HL-60 (cell line): Measurements from ENCODE around the gene CTNNA2.

ENCODE experiments used
- DNase-seq, 2 experiments: peaks; one replicate each; pipeline ENCODE4 v3.0.0-alpha.2; 2010 to 2020; ENCODE audit warnings: low read depth in 1 of 2, low spot score in 1 of 2
- H3K27ac ChIP-seq: fragments of 250-450 bp; sonication (Bioruptor Pico); replicated peaks from 2 replicates; pipeline ENCODE4 v1.5.1; 2020; ENCODE audit warnings: mild to moderate bottlenecking, moderate library complexity
- H3K27me3 ChIP-seq: fragments of 250-450 bp; sonication (Bioruptor Pico); 2 replicates; pipeline ENCODE4 v1.5.1; 2021; ENCODE audit warnings: mild to moderate bottlenecking, moderate library complexity; ENCODE audit not compliant: insufficient read depth, poor library complexity, severe bottlenecking
- H3K4me3 ChIP-seq: replicated peaks from 2 replicates; pipeline ENCODE4 v1.5.1; 2011; ENCODE audit warnings: mild to moderate bottlenecking, control low read depth, low read length; ENCODE audit not compliant: insufficient read depth
- CTCF ChIP-seq: IDR thresholded peaks from one replicate; pipeline ENCODE4 v1.5.1; 2011; ENCODE audit warnings: low read length, control low read depth, inconsistent platforms; ENCODE audit not compliant: insufficient read depth
- GABPA ChIP-seq: IDR thresholded peaks from 2 replicates; pipeline ENCODE4 v1.6.1; 2012; ENCODE audit warnings: low read depth
- POLR2AphosphoS5 ChIP-seq: IDR thresholded peaks from 2 replicates; pipeline ENCODE4 v1.6.1; 2012; ENCODE audit warnings: low read depth
- REST ChIP-seq: IDR thresholded peaks from 2 replicates; pipeline ENCODE4 v1.6.1; 2012; ENCODE audit warnings: low read depth; ENCODE audit not compliant: insufficient replicate concordance
- SPI1 ChIP-seq: IDR thresholded peaks from 2 replicates; pipeline ENCODE4 v1.6.1; 2012; ENCODE audit warnings: low read depth, mild to moderate bottlenecking, borderline replicate concordance

Gene CTNNA2

GRCh38 chr2:79801082-79801481 lies 288.2 kb downstream of the CTNNA2 start:
- TF ChIP-seq CTCF (no peak), REST (no peak), POLR2AphosphoS5 (no peak), GABPA (no peak), SPI1 (no peak)
- H3K27ac ChIP-seq: no peak overlapping the region
- H3K4me3 ChIP-seq: no peak overlapping the region
- no peaks in the 10 kb centered on the region for H3K27me3 ChIP-seq
- DNase-seq: no peak

GRCh38 chr2:79817288-79817687 lies 304.4 kb downstream of the CTNNA2 start:
- no peak overlapping the region for H3K27ac ChIP-seq
- no peaks in the 10 kb centered on the region for H3K27me3 ChIP-seq
- TF ChIP-seq GABPA (no peak), POLR2AphosphoS5 (no peak)
- DNase-seq: no peak
- H3K4me3 ChIP-seq: no peak overlapping the region

- TF ChIP-seq CTCF (no peak), REST (no peak), SPI1 (no peak), GABPA (no peak), POLR2AphosphoS5 (no peak)
- no peak overlapping the region for H3K27ac ChIP-seq
- no peak for DNase-seq
- H3K4me3 ChIP-seq: no peak overlapping the region
- H3K27me3 ChIP-seq: no peaks in the 10 kb centered on the region
These were observed 307.4 kb downstream of the CTNNA2 start for GRCh38 chr2:79820281-79820680.

- no peaks in the 10 kb centered on the region for H3K27me3 ChIP-seq
- no peak overlapping the region for H3K27ac ChIP-seq
- TF ChIP-seq REST: no peak
- no peak for TF ChIP-seq SPI1
- no peak for TF ChIP-seq CTCF
- no peak for TF ChIP-seq GABPA
- no peak for TF ChIP-seq POLR2AphosphoS5
- no peak overlapping the region for H3K4me3 ChIP-seq
- no peak for DNase-seq
These were observed 309.3 kb downstream of the CTNNA2 start for GRCh38 chr2:79822136-79822535.
